ENCODE measurements around the gene PLVAP.

Gene PLVAP

DNA sequence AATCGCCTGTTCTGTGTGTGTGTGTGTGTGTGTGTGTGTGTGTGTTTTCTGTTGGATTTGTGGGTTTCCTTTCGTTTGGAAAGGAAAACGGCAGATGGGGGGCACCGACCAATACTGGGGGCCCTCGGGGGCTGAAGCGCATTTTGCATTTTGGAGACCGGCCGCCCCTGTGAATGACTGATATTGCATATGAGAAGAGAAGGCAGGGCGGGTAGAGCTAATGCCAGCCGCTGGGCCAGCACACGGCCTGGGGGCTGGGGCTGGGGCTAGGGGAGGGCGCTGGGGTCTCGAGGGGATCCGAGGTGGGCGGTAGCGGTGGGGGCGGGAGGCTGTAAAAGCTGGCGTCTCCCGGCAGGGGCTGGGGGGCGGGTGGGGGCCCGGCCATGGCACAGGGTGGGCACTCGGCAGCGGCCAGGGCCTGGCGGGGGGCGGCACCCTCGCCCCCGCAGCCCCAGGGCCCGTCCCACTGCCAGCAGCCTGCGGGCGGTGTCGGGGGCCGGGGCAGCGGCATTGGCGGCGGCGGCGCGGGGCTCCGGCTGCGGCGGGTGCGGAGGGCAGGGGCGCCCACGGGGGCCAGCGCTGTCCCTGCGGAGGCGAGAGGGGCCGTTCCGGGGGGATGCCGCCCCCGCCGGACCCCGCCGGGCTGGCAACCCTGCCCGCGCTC lies 53.7 kb downstream of the PLVAP start:
- Histone ChIP-seq H3K9ac (ENCODE audit: low read length) (peak overlapping the region; percentile 69), H3K27me3 (replicated peaks; ENCODE audit: control insufficient read depth, insufficient read depth, low read length) (no peaks in the 10 kb centered on the region)
- no peak for DNase-seq (ENCODE audit: low read depth)

DNA sequence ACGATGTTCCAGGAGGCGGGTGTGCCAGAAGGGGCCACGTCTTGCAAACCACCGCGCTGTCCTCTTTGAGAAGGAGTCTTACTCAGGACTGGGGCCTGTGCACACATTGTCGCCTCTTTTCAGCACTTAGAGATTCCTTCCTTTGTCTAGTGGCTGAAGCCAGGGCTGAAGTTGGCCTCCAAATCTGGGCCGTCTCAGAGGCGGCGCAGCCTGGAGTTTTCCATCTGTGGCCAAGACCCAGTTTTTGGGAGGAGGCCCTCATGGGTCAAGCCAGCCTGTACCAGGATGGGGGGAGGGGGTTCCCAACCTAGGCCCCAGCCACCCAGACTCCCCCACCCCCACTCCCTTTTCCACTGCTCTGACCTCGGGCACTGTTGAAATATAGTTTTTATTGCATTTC lies 54.3 kb downstream of the PLVAP start:
- H3K4me1 ChIP-seq (ENCODE audit: control insufficient read depth, insufficient read depth, low read length) = peaks cover 37% of the 10 kb centered on the region
- peaks cover 33% of the 10 kb centered on the region for H3K36me3 ChIP-seq (ENCODE audit: control insufficient read depth, insufficient read depth, low read length, severe bottlenecking)
- H3K27me3 ChIP-seq (replicated peaks; ENCODE audit: control insufficient read depth, insufficient read depth, low read length) = no peaks in the 10 kb centered on the region
- DNase-seq (ENCODE audit: low read depth) = no peak
- no peaks in the 10 kb centered on the region for H3K9me3 ChIP-seq (ENCODE audit: control insufficient read depth, low read length)
- peak overlapping the region; percentile 69 for H3K9ac ChIP-seq (ENCODE audit: low read length)
- no peak overlapping the region for H3K4me3 ChIP-seq (ENCODE audit: low read length)

More for the DNA sequence above, 53.7 kb downstream of the PLVAP start:
- no peak overlapping the region for H3K4me3 ChIP-seq (ENCODE audit: low read length)
- no peaks in the 10 kb centered on the region for H3K9me3 ChIP-seq (ENCODE audit: control insufficient read depth, low read length)
- H3K4me1 ChIP-seq (ENCODE audit: control insufficient read depth, insufficient read depth, low read length) = peaks cover 37% of the 10 kb centered on the region
- peaks cover 33% of the 10 kb centered on the region for H3K36me3 ChIP-seq (ENCODE audit: control insufficient read depth, insufficient read depth, low read length, severe bottlenecking)

DNA sequence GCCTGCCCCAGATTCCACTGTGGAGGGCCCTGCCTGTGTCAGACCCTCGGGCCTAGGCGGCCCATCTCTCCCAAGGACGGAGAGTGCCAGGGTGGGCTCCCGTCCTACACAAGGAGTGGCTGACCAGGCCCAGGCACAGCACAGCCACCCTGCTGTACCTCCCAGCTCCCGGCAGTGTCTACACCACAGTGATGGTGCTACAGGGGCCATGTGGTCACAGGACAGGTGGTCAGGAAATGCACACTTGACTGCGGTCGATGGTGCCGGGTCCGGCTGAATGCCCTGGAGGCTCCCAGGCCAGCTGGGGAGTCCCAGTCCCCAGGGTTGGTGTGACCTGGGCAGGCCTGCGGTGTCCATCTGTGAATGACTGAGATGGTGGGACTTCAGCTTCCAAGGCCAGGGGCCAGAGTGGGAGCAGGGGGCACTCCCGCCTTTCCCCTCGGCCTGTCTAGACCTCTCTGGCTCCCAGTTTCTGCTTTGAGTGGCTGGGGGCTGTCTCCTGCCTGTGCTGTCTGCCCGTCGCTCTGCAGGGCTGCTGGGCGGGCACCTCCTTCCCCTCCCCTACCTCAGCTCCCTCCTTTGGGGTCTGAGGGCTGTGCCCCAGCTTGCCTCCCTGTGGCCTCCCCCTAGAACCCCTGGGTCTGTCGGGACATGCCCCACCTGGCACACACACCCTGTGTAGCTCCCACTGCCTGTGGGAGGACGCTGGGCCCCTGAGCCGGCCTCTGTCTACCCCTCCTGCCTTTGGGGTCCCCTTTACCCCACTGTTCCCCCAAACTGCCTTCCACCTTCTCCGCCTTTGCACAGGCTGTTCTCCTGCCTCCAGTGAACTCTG lies 55.3 kb downstream of the PLVAP start:
- H3K9ac ChIP-seq (ENCODE audit: low read length) = peak overlapping the region; percentile 69
- no peaks in the 10 kb centered on the region for H3K9me3 ChIP-seq (ENCODE audit: control insufficient read depth, low read length)
- no peaks in the 10 kb centered on the region for H3K27me3 ChIP-seq (replicated peaks; ENCODE audit: control insufficient read depth, insufficient read depth, low read length)
- H3K36me3 ChIP-seq (ENCODE audit: control insufficient read depth, insufficient read depth, low read length, severe bottlenecking) = peaks cover 33% of the 10 kb centered on the region
- peaks cover 34% of the 10 kb centered on the region for H3K4me1 ChIP-seq (ENCODE audit: control insufficient read depth, insufficient read depth, low read length)
- H3K4me3 ChIP-seq (ENCODE audit: low read length) = no peak overlapping the region
- DNase-seq (ENCODE audit: low read depth) = no peak

DNA sequence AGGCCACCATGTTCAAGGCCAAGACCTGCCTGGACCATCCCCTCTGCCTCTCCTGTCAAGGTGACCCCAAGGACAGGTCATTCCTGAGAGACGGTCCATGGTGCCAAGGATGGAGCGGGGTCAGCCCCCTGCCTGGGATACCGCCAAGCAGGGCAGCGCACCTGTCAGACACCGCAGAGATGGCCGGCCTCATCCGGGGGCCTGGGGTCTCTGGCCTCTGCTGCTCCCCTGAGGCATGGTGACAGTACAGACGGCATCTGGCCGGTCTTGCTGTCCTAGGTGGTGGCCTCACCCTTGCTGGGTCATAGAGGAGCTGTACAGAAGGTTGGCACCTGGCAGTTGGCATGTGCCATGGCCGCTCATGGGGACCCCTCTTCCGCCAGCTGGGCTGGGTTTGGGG lies 56.7 kb downstream of the PLVAP start:
- no peak for DNase-seq (ENCODE audit: low read depth)
- Histone ChIP-seq H3K4me3 (ENCODE audit: low read length) (no peak overlapping the region), H3K27me3 (replicated peaks; ENCODE audit: control insufficient read depth, insufficient read depth, low read length) (no peaks in the 10 kb centered on the region), H3K9me3 (ENCODE audit: control insufficient read depth, low read length) (no peaks in the 10 kb centered on the region), H3K9ac (ENCODE audit: low read length) (no peak overlapping the region), H3K4me1 (ENCODE audit: control insufficient read depth, insufficient read depth, low read length) (peaks cover 20% of the 10 kb centered on the region), H3K36me3 (ENCODE audit: control insufficient read depth, insufficient read depth, low read length, severe bottlenecking) (peaks cover 40% of the 10 kb centered on the region)

DNA sequence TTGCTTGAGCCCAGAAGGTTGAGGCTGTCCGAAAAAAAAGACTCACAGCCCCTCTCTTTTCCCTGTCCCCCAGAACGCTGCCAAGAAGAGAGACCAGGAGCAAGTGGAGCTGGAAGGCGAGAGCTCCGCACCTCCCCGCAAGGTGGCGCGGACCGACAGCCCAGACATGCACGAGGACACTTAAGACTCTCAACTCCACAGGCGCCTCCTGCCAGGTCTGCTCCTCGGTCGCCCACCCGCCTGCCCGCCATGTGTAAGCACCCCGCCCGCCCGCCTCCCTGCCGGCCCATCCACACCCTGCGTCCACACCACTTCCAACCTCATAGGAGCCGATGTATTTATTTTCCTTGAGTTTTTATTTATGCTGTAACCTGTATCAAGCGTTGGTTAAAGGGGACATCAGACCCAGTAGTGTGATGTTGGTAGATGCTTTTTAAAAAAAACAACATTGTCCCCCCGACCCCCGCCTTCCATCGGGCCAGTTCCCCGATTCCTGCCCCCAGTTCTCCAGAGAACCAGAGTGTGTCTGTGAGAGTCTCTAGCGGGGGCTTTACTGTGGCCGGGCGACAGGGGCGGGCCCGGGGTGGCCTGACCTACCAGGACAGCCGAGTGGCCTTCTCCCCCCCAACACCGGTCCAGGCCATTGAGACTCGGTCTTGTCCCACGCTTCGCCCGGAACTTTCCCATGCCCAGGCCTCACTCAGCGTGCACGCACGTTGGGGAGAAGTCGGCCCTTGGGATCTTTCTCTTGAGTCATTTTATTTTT lies 57.5 kb downstream of the PLVAP start:
- Histone ChIP-seq H3K4me3 (ENCODE audit: low read length) (no peak overlapping the region), H3K27me3 (replicated peaks; ENCODE audit: control insufficient read depth, insufficient read depth, low read length) (no peaks in the 10 kb centered on the region), H3K9ac (ENCODE audit: low read length) (no peak overlapping the region), H3K9me3 (ENCODE audit: control insufficient read depth, low read length) (no peaks in the 10 kb centered on the region), H3K36me3 (ENCODE audit: control insufficient read depth, insufficient read depth, low read length, severe bottlenecking) (peaks cover 46% of the 10 kb centered on the region), H3K4me1 (ENCODE audit: control insufficient read depth, insufficient read depth, low read length) (peaks cover 16% of the 10 kb centered on the region)
- DNase-seq (ENCODE audit: low read depth) = no peak

DNA sequence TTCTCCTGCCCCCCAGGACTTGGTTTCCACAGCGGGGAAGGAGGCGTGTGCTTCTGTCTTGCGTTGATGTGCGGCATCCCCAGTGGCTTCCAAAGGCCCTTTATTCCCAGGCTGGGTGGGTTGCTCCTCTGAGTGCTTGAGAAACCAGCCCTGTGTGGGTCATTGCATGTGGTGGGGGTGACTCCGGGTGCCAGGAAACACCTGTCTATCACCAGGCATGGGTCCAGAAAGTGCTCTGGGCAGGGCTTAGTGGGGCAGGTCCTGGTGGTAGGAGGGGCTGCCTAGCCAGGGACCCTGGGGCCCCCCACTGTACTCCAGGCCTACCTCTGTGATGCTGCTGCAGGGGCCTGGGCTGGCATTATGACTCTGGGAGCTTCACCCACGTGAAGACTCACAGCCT lies 58.2 kb downstream of the PLVAP start:
- Histone ChIP-seq H3K27me3 (replicated peaks; ENCODE audit: control insufficient read depth, insufficient read depth, low read length) (no peaks in the 10 kb centered on the region), H3K36me3 (ENCODE audit: control insufficient read depth, insufficient read depth, low read length, severe bottlenecking) (peaks cover 53% of the 10 kb centered on the region), H3K4me1 (ENCODE audit: control insufficient read depth, insufficient read depth, low read length) (peaks cover 16% of the 10 kb centered on the region), H3K9me3 (ENCODE audit: control insufficient read depth, low read length) (no peaks in the 10 kb centered on the region), H3K4me3 (ENCODE audit: low read length) (no peak overlapping the region), H3K9ac (ENCODE audit: low read length) (no peak overlapping the region)
- DNase-seq (ENCODE audit: low read depth) = no peak

DNA sequence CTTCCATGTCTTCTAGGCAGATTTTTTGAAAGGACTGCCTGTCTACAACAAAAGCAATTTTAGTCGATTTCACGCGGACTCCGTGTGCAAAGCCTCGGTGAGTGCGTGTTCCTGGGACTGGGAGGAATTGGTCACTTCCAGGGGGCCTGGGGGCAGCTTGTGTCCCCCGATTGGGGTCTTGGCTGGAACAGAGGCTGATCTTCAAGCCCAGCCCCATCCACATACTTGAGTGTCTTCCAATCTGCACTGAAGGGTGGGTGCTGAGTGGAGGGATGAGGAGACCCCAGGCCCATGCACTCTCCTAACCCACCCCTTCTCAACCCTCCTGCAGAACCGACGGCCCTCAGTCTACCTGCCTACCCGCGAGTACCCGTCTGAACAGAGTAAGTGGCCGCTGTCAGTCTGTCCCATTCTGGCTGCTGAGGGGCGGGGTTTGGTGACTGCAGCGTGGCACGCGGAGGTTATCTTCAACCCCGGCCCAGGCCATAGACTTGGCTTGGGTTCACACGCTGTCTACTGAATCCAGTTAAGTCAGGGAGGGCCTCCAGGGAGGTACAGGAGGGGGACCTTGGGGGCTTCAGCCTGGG lies 63.0 kb downstream of the PLVAP start:
- no peak for DNase-seq (ENCODE audit: low read depth)
- Histone ChIP-seq H3K4me1 (ENCODE audit: control insufficient read depth, insufficient read depth, low read length) (peaks cover 26% of the 10 kb centered on the region), H3K9me3 (ENCODE audit: control insufficient read depth, low read length) (no peaks in the 10 kb centered on the region), H3K27me3 (replicated peaks; ENCODE audit: control insufficient read depth, insufficient read depth, low read length) (no peaks in the 10 kb centered on the region), H3K9ac (ENCODE audit: low read length) (no peak overlapping the region), H3K4me3 (ENCODE audit: low read length) (no peak overlapping the region), H3K36me3 (ENCODE audit: control insufficient read depth, insufficient read depth, low read length, severe bottlenecking) (peaks cover 28% of the 10 kb centered on the region)

DNA sequence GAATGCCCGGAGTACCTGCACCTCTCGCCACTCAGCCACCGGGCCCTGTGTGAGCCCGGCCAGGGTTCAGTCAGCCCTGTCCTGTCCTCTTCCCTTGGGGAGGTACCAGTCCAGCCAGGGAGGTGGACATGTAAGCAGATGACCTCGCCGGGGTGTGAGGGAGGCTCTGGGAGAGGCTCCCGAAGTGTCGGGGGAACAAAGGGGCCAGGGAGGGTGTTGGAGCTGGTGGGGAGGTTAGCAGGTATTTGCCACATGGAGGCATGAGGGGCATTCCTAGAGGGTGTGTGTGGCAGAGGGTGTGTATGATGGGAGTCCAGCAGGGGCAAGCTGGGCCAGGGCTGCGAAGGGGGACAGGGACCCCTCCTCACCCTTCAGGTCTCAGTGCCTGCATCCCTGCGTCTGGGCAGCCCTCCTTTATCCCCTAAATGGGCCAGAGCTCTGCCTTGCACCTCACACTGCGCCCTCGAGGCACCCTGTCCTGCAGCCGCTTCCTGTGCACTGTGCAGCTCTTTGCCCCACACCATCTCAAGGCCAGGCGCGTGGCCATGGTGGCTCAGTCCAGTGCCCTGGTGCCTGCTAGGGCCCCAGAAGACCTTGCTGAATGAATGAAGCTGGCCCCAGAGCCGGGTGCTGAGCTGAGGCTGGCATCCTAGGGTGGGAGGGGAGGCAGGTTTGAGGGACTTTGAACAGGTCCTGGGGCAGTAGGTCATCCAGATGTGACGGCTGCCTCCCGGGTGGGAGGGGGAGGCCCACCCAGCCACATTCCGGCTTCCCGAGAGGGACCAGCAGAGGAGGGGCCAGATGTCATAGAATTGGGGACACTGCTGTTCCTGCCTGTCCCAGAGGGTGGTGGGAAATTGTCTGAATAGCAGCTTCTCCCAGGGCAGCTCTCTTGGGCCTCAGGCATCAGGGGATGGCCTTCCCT lies 64.7 kb downstream of the PLVAP start:
- no peak for DNase-seq (ENCODE audit: low read depth)
- Histone ChIP-seq H3K4me1 (ENCODE audit: control insufficient read depth, insufficient read depth, low read length) (peaks cover 26% of the 10 kb centered on the region), H3K9me3 (ENCODE audit: control insufficient read depth, low read length) (no peaks in the 10 kb centered on the region), H3K4me3 (ENCODE audit: low read length) (peak overlapping the region; percentile 67), H3K27me3 (replicated peaks; ENCODE audit: control insufficient read depth, insufficient read depth, low read length) (no peaks in the 10 kb centered on the region), H3K9ac (ENCODE audit: low read length) (peak overlapping the region; percentile 60), H3K36me3 (ENCODE audit: control insufficient read depth, insufficient read depth, low read length, severe bottlenecking) (peaks cover 25% of the 10 kb centered on the region)

DNA sequence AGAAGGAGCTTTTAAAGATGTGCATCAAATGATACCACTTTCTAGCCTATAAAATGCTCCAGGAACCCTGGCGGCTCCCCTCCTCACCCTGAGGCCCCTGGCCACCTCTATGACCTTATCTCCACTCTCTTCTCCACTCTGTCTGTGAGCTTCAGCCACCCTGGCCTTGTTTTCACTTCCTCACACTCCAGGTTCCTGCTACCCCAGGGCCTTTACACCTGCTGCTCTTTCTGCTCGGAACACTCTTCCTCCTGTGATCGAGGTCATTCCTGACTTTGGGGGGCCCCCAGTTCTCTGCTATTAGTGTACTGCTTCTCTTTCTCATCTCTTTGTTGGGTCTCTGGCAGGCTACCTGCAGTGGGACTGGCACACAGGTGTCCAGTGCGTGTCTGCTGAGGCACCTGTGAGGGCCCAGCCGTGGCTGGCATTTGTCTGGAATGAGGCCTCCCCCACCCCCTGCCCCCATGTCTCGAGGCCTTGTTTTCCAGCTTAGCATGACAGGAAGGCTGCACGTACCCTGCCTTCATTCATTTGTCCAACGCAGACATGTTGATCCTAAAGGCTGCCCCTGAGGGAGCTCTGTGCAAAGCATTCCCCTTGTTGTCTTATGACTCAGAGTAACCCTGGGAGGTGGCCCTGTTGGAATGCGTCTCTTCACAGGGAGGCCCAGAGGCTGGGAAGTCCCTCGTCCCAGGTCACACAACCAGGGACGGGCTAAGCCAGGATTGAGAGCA lies 65.5 kb downstream of the PLVAP start:
- Histone ChIP-seq H3K36me3 (ENCODE audit: control insufficient read depth, insufficient read depth, low read length, severe bottlenecking) (peaks cover 25% of the 10 kb centered on the region), H3K9me3 (ENCODE audit: control insufficient read depth, low read length) (no peaks in the 10 kb centered on the region), H3K4me3 (ENCODE audit: low read length) (peak overlapping the region; percentile 67), H3K27me3 (replicated peaks; ENCODE audit: control insufficient read depth, insufficient read depth, low read length) (no peaks in the 10 kb centered on the region), H3K4me1 (ENCODE audit: control insufficient read depth, insufficient read depth, low read length) (peaks cover 29% of the 10 kb centered on the region), H3K9ac (ENCODE audit: low read length) (peak overlapping the region; percentile 60)
- DNase-seq (ENCODE audit: low read depth) = peak; percentile 76

DNA sequence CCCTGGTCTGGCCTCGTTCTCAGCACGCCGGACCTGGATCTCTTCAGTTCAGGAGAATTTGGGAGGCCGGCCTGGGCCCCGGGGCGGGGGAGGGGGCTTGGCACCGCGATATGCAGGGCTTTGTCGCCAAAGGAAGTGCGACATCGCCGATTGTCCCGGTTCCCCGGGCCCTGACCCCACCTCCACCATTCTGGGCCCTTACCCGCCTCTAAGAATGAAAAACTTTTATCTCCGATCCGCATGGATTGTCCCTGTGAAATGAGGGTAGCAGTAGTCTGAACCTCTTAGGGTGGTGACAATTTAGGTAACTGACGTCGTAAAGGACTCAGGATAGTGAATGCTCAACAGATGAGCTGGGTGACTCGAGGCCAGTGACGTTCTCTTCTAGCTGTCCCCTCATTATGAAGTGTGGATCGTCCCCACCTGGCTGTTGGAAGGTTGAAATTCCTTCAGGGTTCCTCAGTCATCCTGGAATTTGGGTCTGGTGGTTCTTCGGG lies 67.1 kb downstream of the PLVAP start:
- DNase-seq (ENCODE audit: low read depth) = peak; percentile 35
- H3K9ac ChIP-seq (ENCODE audit: low read length) = peak overlapping the region; percentile 97
- peaks cover 16% of the 10 kb centered on the region for H3K36me3 ChIP-seq (ENCODE audit: control insufficient read depth, insufficient read depth, low read length, severe bottlenecking)
- H3K9me3 ChIP-seq (ENCODE audit: control insufficient read depth, low read length) = no peaks in the 10 kb centered on the region
- H3K27me3 ChIP-seq (replicated peaks; ENCODE audit: control insufficient read depth, insufficient read depth, low read length) = no peaks in the 10 kb centered on the region
- peaks cover 37% of the 10 kb centered on the region for H3K4me1 ChIP-seq (ENCODE audit: control insufficient read depth, insufficient read depth, low read length)
- peak overlapping the region; percentile 98 for H3K4me3 ChIP-seq (ENCODE audit: low read length)

Measured in adipocyte (in vitro differentiated cells).